ENCODE results near the gene CHD1L.
"Not testable (repeated sequence)": the region's sequence is repeated elsewhere in the genome, so short reads cannot be mapped to it uniquely, and the experiment has no call there.

The CHD1L gene

GRCh38 chr1:147272042-147272441 lies 29.6 kb downstream of the CHD1L start:
- DNase-seq, result no peak

- no peak for DNase-seq
Measured at GRCh38 chr1:147273409-147274336, 31.2 kb downstream of the CHD1L start.

DNA sequence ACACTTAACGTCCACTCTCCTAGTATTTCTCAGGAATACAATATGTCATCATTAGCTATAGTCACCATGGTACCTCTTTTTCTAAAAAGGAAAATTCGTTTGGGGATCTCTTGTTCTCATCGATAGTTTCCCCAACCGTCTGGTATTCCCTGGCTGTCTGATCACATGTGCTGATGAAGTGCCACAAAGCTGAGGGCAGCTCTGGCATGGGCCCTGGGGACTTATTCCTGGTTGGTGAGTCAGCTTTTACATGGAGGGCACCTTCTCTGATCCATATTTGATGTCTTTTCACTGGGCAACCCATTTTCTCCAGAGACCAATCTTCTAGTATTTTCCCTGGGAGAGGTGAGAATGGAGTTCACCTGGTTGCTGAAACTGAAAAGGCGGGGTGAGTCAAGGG lies 39.5 kb downstream of the CHD1L start:
- no peak for DNase-seq

- no peak for DNase-seq
Measured at GRCh38 chr1:147283011-147283410, 40.5 kb downstream of the CHD1L start.

GRCh38 chr1:147287133-147287865 lies 44.8 kb downstream of the CHD1L start:
- DNase-seq, result no peak

DNA sequence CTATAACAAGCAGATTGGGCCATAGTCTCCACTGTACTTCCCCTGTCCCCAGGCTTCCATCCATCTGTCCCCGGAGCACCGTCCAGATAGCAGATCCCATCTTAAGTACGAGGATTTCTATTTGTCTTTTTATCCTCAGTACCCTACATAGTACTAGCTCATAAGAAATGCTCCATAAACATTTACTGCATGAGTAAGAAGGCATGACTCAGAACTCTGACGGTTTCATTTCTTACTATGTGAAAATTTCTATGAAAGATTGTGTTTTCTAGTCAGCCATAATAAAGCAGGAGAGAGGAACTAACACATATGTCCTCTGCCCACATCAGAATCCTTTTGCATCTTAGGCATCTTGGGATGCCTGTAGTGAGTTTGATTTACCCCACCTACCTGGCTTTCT lies 49.5 kb downstream of the CHD1L start:
- DNase-seq, result no peak

GRCh38 chr1:147292631-147293251 lies 50.3 kb downstream of the CHD1L start:
- DNase-seq, result no peak

GRCh38 chr1:147297438-147297837 lies 55.0 kb downstream of the CHD1L start:
- DNase-seq, result no peak

GRCh38 chr1:147305803-147306202 lies 63.3 kb downstream of the CHD1L start:
- DNase-seq, result not testable (repeated sequence)

- DNase-seq, result no peak
Measured at GRCh38 chr1:147316968-147317367, 74.5 kb downstream of the CHD1L start.

DNA sequence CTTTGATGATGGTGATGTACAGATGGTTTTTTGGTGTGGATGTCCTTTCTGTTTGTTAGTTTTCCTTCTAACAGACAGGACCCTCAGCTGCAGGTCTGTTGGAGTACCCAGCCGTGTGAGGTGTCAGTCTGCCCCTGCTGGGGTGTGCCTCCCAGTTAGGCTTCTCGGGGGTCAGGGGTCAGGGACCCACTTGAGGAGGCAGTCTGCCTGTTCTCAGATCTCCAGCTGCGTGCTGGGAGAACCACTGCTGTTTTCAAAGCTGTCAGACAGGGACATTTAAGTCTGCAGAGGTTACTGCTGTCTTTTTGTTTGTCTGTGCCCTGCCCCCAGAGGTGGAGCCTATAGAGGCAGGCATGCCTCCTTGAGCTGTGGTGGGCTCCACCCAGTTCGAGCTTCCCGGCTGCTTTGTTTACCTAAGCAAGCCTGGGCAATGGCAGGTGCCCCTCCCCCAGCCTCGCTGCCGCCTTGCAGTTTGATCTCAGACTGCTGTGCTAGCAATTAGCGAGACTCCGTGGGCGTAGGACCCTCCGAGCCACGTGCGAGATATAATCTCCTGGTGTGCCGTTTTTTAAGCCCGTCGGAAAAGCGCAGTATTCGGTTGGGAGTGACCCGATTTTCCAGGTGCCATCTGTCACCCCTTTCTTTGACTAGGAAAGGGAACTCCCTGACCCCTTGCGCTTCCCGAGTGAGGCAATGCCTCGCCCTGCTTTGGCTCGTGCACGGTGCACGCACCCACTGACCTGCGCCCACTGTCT lies 84.6 kb downstream of the CHD1L start:
- not testable (repeated sequence) for DNase-seq

DNA sequence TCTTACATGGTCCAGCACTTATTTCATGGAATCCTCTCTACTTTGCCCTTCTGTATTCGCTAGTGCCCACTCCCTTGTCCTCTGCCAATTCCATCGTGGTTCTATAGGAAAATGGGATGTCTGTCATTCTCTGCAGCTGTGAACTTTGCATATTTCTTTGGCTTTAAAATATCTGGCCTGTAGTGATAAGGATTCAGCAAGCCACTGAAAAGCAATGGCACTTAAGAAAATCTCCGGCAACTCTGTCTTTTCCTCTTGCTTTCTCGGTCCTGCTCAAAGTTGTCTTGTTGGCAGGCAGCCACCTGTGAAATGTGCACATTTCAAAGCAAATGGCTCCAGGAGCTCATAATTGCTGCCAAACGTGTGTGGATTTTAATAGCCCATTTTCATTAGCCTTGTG lies 91.8 kb downstream of the CHD1L start:
- no peak for DNase-seq

- no peak for DNase-seq
Measured at GRCh38 chr1:147336291-147336690, 93.8 kb downstream of the CHD1L start.

- no peak for DNase-seq
Measured at GRCh38 chr1:147337040-147337630, 94.7 kb downstream of the CHD1L start.

DNA sequence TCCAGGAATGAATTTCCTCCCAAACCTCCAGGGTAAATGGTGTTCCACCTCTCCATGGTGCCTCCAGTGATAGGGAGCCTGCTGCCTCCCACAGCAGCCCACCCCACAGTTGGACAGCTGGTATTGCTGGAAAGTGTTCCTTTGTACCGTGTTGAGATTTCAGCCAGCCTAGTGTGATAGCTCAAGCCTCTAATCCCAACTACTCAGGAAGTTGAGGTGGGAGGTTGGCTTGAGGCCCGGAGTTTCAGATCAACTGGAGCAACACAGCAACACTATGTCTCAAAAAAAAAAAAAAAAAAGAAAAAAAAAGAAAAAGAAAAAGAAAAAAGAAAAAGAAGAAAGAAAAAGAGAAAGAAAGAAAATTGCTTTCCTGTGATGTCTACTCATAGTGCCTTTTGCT lies 96.1 kb downstream of the CHD1L start:
- no peak for DNase-seq

GRCh38 chr1:147341246-147341645 lies 98.8 kb downstream of the CHD1L start:
- DNase-seq, result no peak

Data from stimulated activated CD4-positive, alpha-beta T cell treated with anti-CD3 and anti-CD28 coated beads, Interleukin-12 subunit alpha, Interleukin-12 subunit beta, amount 100 ng/mL, for 4 hours (primary cell).